HepG2 (cell line): ENCODE results near the gene CAMTA2. TPM values are rescaled to one million over a fixed set of nuclear protein-coding genes. Genes with fewer than 3 reads are reported as not detected.

Experiments used
- ATF7 ChIP-seq, 2 experiments: fragments of 450-650 bp in 1 of 2; sonication (generic) in 1 of 2; formaldehyde crosslinking in 1 of 2; IDR thresholded peaks; 2 replicates each; pipeline versions ENCODE4 v1.4.0 to v1.6.1; 2016 to 2020; ENCODE audit warnings: antibody characterized with exemption in 1 of 2, mild to moderate bottlenecking in 1 of 2, missing genetic modification reagents in 1 of 2
- CERS6 ChIP-seq: sonication (generic); formaldehyde crosslinking; IDR thresholded peaks from 2 replicates; pipeline ENCODE4 v1.5.0; 2020; ENCODE audit warnings: missing genetic modification reagents
- ELF3 ChIP-seq: IDR thresholded peaks from 2 replicates; pipeline ENCODE4 v1.6.1; 2016; ENCODE audit warnings: missing genetic modification reagents, missing compliant biosample characterization
- FOXP1 ChIP-seq, 2 experiments: fragments of 450-650 bp in 1 of 2; IDR thresholded peaks; 2 replicates each; pipeline ENCODE4 v1.6.1; 2017 to 2018; ENCODE audit warnings: antibody characterized with exemption in 1 of 2
- FOXP4 ChIP-seq: sonication (generic); formaldehyde crosslinking; IDR thresholded peaks from 2 replicates; pipeline ENCODE4 v1.4.0; 2020; ENCODE audit warnings: missing genetic modification reagents
- GABPA ChIP-seq, 2 experiments: IDR thresholded peaks; 2 replicates each; pipeline ENCODE4 v1.6.1; 2011 to 2016; ENCODE audit warnings: low read depth in 2 of 2, low read length in 1 of 2, missing biosample characterization in 1 of 2, missing genetic modification characterization in 1 of 2
- GABPB1 ChIP-seq: IDR thresholded peaks from 2 replicates; pipeline ENCODE4 v1.6.1; 2016; ENCODE audit warnings: mild to moderate bottlenecking, missing genetic modification reagents, moderate library complexity, missing compliant biosample characterization
- GATA4 ChIP-seq: sonication (generic); IDR thresholded peaks from 2 replicates; pipeline ENCODE4 v1.6.1; 2016; ENCODE audit warnings: antibody characterized with exemption, low read depth, borderline replicate concordance
- GZF1 ChIP-seq: sonication (generic); formaldehyde crosslinking; IDR thresholded peaks from 2 replicates; pipeline ENCODE4 v1.5.1; 2020; ENCODE audit warnings: mild to moderate bottlenecking, missing genetic modification reagents
- MAX ChIP-seq: IDR thresholded peaks from 2 replicates; pipeline ENCODE4 v1.6.1; 2012; ENCODE audit warnings: inconsistent platforms
- NFIC ChIP-seq: IDR thresholded peaks from 2 replicates; pipeline ENCODE4 v1.6.1; 2012; ENCODE audit warnings: mild to moderate bottlenecking, low read length, inconsistent platforms
- NRL ChIP-seq: sonication (generic); formaldehyde crosslinking; IDR thresholded peaks from 2 replicates; pipeline ENCODE4 v1.5.0; 2020; ENCODE audit warnings: missing genetic modification reagents, mild to moderate bottlenecking, moderate library complexity, borderline replicate concordance
- SAP130 ChIP-seq: IDR thresholded peaks from 2 replicates; pipeline ENCODE4 v1.6.1; 2016; ENCODE audit warnings: low read depth
- SMARCE1 ChIP-seq: fragments of 450-650 bp; IDR thresholded peaks from 2 replicates; pipeline ENCODE4 v1.6.1; 2017; ENCODE audit warnings: borderline replicate concordance
- TEF ChIP-seq: sonication (generic); formaldehyde crosslinking; IDR thresholded peaks from 2 replicates; pipeline ENCODE4 v1.5.0; 2020; ENCODE audit warnings: missing genetic modification reagents
- TGIF2 ChIP-seq: IDR thresholded peaks from 2 replicates; pipeline ENCODE4 v1.6.1; 2016; ENCODE audit warnings: control low read depth, missing compliant biosample characterization
- ZBTB10 ChIP-seq: sonication (generic); formaldehyde crosslinking; IDR thresholded peaks from 2 replicates; pipeline ENCODE4 v1.4.0; 2020; ENCODE audit warnings: missing genetic modification reagents, borderline replicate concordance
- ZFP36L1 ChIP-seq: sonication (generic); formaldehyde crosslinking; IDR thresholded peaks from 2 replicates; pipeline ENCODE4 v1.8.0; 2022; ENCODE audit warnings: mild to moderate bottlenecking, missing genetic modification reagents, moderate library complexity
- ZMYM4 ChIP-seq: sonication (generic); formaldehyde crosslinking; IDR thresholded peaks from 2 replicates; pipeline ENCODE4 v1.8.1; 2023; ENCODE audit warnings: mild to moderate bottlenecking, missing genetic modification reagents
- ZNF10 ChIP-seq: sonication (generic); formaldehyde crosslinking; IDR thresholded peaks from 2 replicates; pipeline ENCODE4 v1.4.0; 2020; ENCODE audit warnings: mild to moderate bottlenecking, low read depth, missing genetic modification reagents, borderline replicate concordance
- ZNF136 ChIP-seq: sonication (generic); formaldehyde crosslinking; IDR thresholded peaks from 2 replicates; pipeline ENCODE4 v1.8.1; 2022; ENCODE audit warnings: low read depth, mild to moderate bottlenecking, moderate library complexity, missing genetic modification reagents
- ZNF333 ChIP-seq: sonication (generic); formaldehyde crosslinking; IDR thresholded peaks from 2 replicates; pipeline ENCODE4 v1.4.0; 2020; ENCODE audit warnings: mild to moderate bottlenecking, missing genetic modification reagents, borderline replicate concordance
- ZNF800 ChIP-seq: sonication (generic); formaldehyde crosslinking; IDR thresholded peaks from 2 replicates; pipeline ENCODE4 v1.4.0; 2020; ENCODE audit warnings: missing genetic modification reagents
- polyA plus RNA-seq, 8 experiments: library from polyadenylated mRNA; depleted of rRNA in 3 of 8; stranded (reverse) in 7 of 8; unstranded in 1 of 8; fragments of >200 nt; fragmentation: Illumina TruSeq in 4 of 8; extraction: Trizol in 4 of 8; gene quantifications; 2 replicates each; pipeline versions ENCODE4 v1.2.1 to v1.2.3, GENCODE V29; 2011 to 2016; ENCODE audit warnings: low read depth in 4 of 8, missing spikeins in 1 of 8, mixed read lengths in 1 of 8; ENCODE audit not compliant: insufficient read depth in 1 of 8
- total RNA-seq, 5 experiments: library from RNA; depleted of rRNA; stranded (reverse); fragments of >200 nt; fragmentation: Illumina TruSeq; extraction: Trizol; gene quantifications; 2 replicates each; pipeline ENCODE4 v1.2.3, GENCODE V29; 2016; ENCODE audit warnings: low read depth in 1 of 5

The CAMTA2 gene
- total and polyA plus RNA-seq, 2 of the 13 experiments (the other 11 are each of a cell fraction or from before 2014, with no cell fraction given): 4.1 to 7.1 TPM

- TF ChIP-seq TEF: no peak
- TF ChIP-seq ZNF333 (CRISPR knock-in tag): no peak
- TF ChIP-seq GABPB1 (CRISPR knock-in tag): no peak; the same call in 1 of the 2 replicates
- TF ChIP-seq ZNF136: no peak
- no peak for TF ChIP-seq ZNF10 (CRISPR knock-in tag)
- no peak for TF ChIP-seq ELF3
- no peak for TF ChIP-seq SMARCE1
- TF ChIP-seq MAX: peak; percentile 57; the same call in 1 of the 2 replicates
- no peak for TF ChIP-seq SAP130
- no peak for TF ChIP-seq NRL (CRISPR knock-in tag)
- no peak for TF ChIP-seq ZNF800 (CRISPR knock-in tag)
- TF ChIP-seq GABPA (IDR thresholded peaks at IDR 0.05; ENCODE audit: low read depth, low read length): peak; percentile 41
- peak; percentile 52; the same call in 1 of the 2 replicates for TF ChIP-seq GABPA (CRISPR knock-in tag; IDR thresholded peaks at IDR 0.05; ENCODE audit: low read depth)
- no peak for TF ChIP-seq FOXP1 (IDR thresholded peaks at IDR 0.05)
- TF ChIP-seq FOXP1 (CRISPR knock-in tag; IDR thresholded peaks at IDR 0.05): no peak
- peak; percentile 33; the same call in 1 of the 2 replicates for TF ChIP-seq TGIF2
- no peak for TF ChIP-seq GATA4
- TF ChIP-seq GZF1 (CRISPR knock-in tag): no peak
- no peak for TF ChIP-seq ZMYM4
- no peak for TF ChIP-seq ZBTB10
- TF ChIP-seq CERS6 (CRISPR knock-in tag): no peak
- TF ChIP-seq NFIC: no peak
- no peak for TF ChIP-seq FOXP4 (CRISPR knock-in tag)
- no peak for TF ChIP-seq ZFP36L1 (CRISPR knock-in tag)
- no peak for TF ChIP-seq ATF7 (IDR thresholded peaks at IDR 0.05)
- TF ChIP-seq ATF7 (CRISPR knock-in tag; IDR thresholded peaks at IDR 0.05): no peak
Observed at GRCh38 chr17:4948931-4949320, 38.5 kb downstream of the CAMTA2 start (continued).
